MCF 10A (cell line): ENCODE results near the gene MYO10. TPM values are rescaled to one million over a fixed set of nuclear protein-coding genes. Genes with fewer than 3 reads are reported as not detected.

Experiments
- BruUV-seq: library from RNA; stranded (reverse); fragments of 400-500 nt; replicated peaks from 2 replicates; lab custom pipeline; 2021; lab: Mats Ljungman, UMichigan
- CTCF ChIA-PET: fragments of 300-600 bp; sonication (Branson Sonifier 250); formaldehyde crosslinking; extraction: SDS; loops from one replicate; lab custom pipeline; 2021; ENCODE audit warnings: antibody characterized with exemption, inconsistent platforms; lab: Yijun Ruan, JAX
- POLR2A ChIA-PET: fragments of 300-600, 350-650 bp; sonication (Branson Sonifier 250); formaldehyde crosslinking; extraction: SDS; loops from one replicate; lab custom pipeline; 2020; ENCODE audit warnings: antibody characterized with exemption, inconsistent platforms; lab: Yijun Ruan, JAX
- DNase-seq: peaks from one replicate; pipeline ENCODE4 v3.0.0-alpha.2; 2018; ENCODE audit not compliant: unreplicated experiment
- H3K27ac Mint-ChIP-seq: one replicate; pipeline ENCODE4 v1.8.0; 2022; ENCODE audit warnings: mild to moderate bottlenecking, low read depth, mixed read lengths; ENCODE audit not compliant: unreplicated experiment
- H3K27me3 Mint-ChIP-seq: one replicate; pipeline ENCODE4 v1.8.0; 2022; ENCODE audit warnings: mixed read lengths; ENCODE audit not compliant: insufficient read depth, unreplicated experiment
- H3K36me3 Mint-ChIP-seq: one replicate; pipeline ENCODE4 v1.8.0; 2022; ENCODE audit warnings: mild to moderate bottlenecking, moderate library complexity, mixed read lengths; ENCODE audit not compliant: insufficient read depth, unreplicated experiment
- H3K4me1 Mint-ChIP-seq: one replicate; pipeline ENCODE4 v1.8.0; 2022; ENCODE audit warnings: mixed read lengths; ENCODE audit not compliant: insufficient read depth, unreplicated experiment
- H3K4me3 Mint-ChIP-seq: one replicate; pipeline ENCODE4 v1.8.0; 2022; ENCODE audit warnings: mild to moderate bottlenecking, moderate library complexity, mixed read lengths; ENCODE audit not compliant: unreplicated experiment
- H3K9me3 Mint-ChIP-seq: one replicate; pipeline ENCODE4 v1.8.0; 2022; ENCODE audit warnings: mixed read lengths; ENCODE audit not compliant: unreplicated experiment
- intact Hi-C: fragments of 100-400 bp; cut with micrococcal nuclease; formaldehyde crosslinking; loops from 2 replicates; pipeline ENCODE4 v1.14.1; 2022
- total RNA-seq: library from RNA; stranded (reverse); gene quantifications from 2 replicates; pipeline ENCODE4 v1.2.3, GENCODE V29; 2022
- TF ChIP-seq, protein P1 (sequence below): fragments of 200-600 bp; IDR thresholded peaks from one replicate; pipeline ENCODE4 v1.8.0; 2022; ENCODE audit warnings: antibody characterized with exemption, mild to moderate bottlenecking; ENCODE audit not compliant: unreplicated experiment

The MYO10 gene
- total RNA-seq, 1 experiment from 2014 or later = 35.7 TPM

DNA sequence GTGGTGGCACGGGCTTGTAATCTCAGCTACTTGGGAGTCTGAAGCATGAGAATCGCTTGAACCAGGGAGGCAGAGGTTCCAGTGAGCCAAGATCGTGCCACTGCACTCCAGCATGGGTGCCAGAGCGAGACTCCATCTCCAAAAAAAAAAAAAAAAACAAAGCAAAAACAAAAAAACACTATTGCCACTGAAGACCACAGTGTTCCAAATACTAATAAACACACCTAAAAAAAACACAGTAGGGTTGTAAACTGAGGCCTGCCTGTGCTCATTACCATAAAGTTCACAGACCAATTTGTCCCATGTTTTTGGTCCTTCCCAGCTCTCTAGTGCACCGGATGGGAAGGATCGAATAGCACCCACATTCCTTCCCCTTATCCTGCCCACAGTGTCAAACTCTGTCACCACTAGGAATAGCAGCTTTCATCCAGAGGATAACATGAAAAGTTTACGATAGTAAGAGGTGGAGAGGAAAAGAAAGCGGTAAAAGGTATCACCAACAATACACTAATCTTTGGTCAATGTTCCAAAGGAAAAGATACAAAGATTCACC is 49.2 kb downstream of the MYO10 start:
- Mint-ChIP-seq H3K9me3 (no peaks in the 10 kb centered on the region), H3K4me3 (no peak overlapping the region), H3K27ac (peak overlapping the region; percentile 29), H3K4me1 (peaks cover 20% of the 10 kb centered on the region), H3K36me3 (no peaks in the 10 kb centered on the region), H3K27me3 (no peaks in the 10 kb centered on the region)
- POLR2A ChIA-PET = interaction anchor here (0.6 to 1.5 kb wide), 6 partner anchors 17 to 304 kb away, joined by 3 to 8 read pairs (median 3); partner anchors contain the start of gene MYO10
- BruUV-seq = no TSS peak
- TF ChIP-seq, protein P1, sequence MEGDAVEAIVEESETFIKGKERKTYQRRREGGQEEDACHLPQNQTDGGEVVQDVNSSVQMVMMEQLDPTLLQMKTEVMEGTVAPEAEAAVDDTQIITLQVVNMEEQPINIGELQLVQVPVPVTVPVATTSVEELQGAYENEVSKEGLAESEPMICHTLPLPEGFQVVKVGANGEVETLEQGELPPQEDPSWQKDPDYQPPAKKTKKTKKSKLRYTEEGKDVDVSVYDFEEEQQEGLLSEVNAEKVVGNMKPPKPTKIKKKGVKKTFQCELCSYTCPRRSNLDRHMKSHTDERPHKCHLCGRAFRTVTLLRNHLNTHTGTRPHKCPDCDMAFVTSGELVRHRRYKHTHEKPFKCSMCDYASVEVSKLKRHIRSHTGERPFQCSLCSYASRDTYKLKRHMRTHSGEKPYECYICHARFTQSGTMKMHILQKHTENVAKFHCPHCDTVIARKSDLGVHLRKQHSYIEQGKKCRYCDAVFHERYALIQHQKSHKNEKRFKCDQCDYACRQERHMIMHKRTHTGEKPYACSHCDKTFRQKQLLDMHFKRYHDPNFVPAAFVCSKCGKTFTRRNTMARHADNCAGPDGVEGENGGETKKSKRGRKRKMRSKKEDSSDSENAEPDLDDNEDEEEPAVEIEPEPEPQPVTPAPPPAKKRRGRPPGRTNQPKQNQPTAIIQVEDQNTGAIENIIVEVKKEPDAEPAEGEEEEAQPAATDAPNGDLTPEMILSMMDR = no peak
- intact Hi-C loops = no loop called here
- CTCF ChIA-PET = interaction anchor here (0.7 to 1.8 kb wide), 4 partner anchors 16 to 302 kb away, joined by 3 to 9 read pairs (median 4); no protein-coding TSS in a partner anchor
- no peak for DNase-seq

DNA sequence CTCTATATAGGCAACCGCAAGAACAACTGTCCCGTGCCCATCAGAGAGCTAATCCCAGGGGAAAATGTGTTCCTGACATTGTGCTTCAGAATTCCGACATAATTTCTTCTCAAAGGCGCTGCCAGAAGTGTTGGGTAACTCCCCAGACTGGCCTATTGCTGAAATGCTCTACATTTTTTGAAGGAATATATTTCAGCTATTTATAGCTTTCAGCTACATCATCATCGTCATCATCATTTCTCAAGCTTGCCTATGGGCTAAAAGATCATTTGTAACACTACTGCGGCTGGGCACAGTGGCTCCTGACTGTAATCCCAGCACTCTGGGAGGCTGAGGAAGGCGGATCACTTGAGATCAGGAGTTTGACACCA is 49.7 kb downstream of the MYO10 start:
- H3K4me3 Mint-ChIP-seq = no peak overlapping the region
- POLR2A ChIA-PET = interaction anchor here (0.6 to 1.5 kb wide), 6 partner anchors 18 to 304 kb away, joined by 3 to 8 read pairs (median 3); partner anchors contain the start of gene MYO10
- H3K9me3 Mint-ChIP-seq = no peaks in the 10 kb centered on the region
- peak; percentile 91 for DNase-seq
- CTCF ChIA-PET = interaction anchor here (0.7 to 1.8 kb wide), 6 partner anchors 16 to 303 kb away, joined by 3 to 9 read pairs (median 3); no protein-coding TSS in a partner anchor
- H3K36me3 Mint-ChIP-seq = no peaks in the 10 kb centered on the region
- peak overlapping the region; percentile 29 for H3K27ac Mint-ChIP-seq
- H3K4me1 Mint-ChIP-seq = peaks cover 20% of the 10 kb centered on the region
- intact Hi-C loops = no loop called here
- BruUV-seq = no TSS peak
- TF ChIP-seq, protein P1 = no peak
- H3K27me3 Mint-ChIP-seq = no peaks in the 10 kb centered on the region

- peak overlapping the region; percentile 29 for H3K27ac Mint-ChIP-seq
- no TSS peak for BruUV-seq
- DNase-seq = no peak
- TF ChIP-seq, protein P1 = no peak
- POLR2A ChIA-PET = interaction anchor here (0.6 to 1.5 kb wide), 4 partner anchors 21 to 51 kb away, joined by 3 to 8 read pairs (median 4); partner anchors contain the start of gene MYO10
- H3K4me1 Mint-ChIP-seq = peaks cover 20% of the 10 kb centered on the region
- CTCF ChIA-PET = interaction anchor here (0.7 to 1.8 kb wide), 6 partner anchors 15 to 303 kb away, joined by 3 to 9 read pairs (median 3); no protein-coding TSS in a partner anchor
- no peaks in the 10 kb centered on the region for H3K36me3 Mint-ChIP-seq
- intact Hi-C loops = no loop called here
- H3K27me3 Mint-ChIP-seq = no peaks in the 10 kb centered on the region
- no peak overlapping the region for H3K4me3 Mint-ChIP-seq
- no peaks in the 10 kb centered on the region for H3K9me3 Mint-ChIP-seq
Measured at GRCh38 chr5:16885635-16886365, 50.3 kb downstream of the MYO10 start.

GRCh38 chr5:16884595-16884994 is 51.5 kb downstream of the MYO10 start:
- H3K27me3 Mint-ChIP-seq = no peaks in the 10 kb centered on the region
- intact Hi-C loops = no loop called here
- no TSS peak for BruUV-seq
- H3K4me3 Mint-ChIP-seq = no peak overlapping the region
- no peak for DNase-seq
- ChIA-PET CTCF (no interaction called here), POLR2A (no interaction called here)
- no peaks in the 10 kb centered on the region for H3K9me3 Mint-ChIP-seq
- no peak overlapping the region for H3K27ac Mint-ChIP-seq
- H3K4me1 Mint-ChIP-seq = peaks cover 12% of the 10 kb centered on the region
- TF ChIP-seq, protein P1 = no peak
- no peaks in the 10 kb centered on the region for H3K36me3 Mint-ChIP-seq
